ENCODE measurements around the gene NOB1.

NOB1 gene

GRCh38 chr16:69718111-69718764 lies 36.5 kb downstream of the NOB1 start:
- Mint-ChIP-seq H3K36me3 (ENCODE audit: low read depth) (peaks cover 8% of the 10 kb centered on the region), H3K4me3 (no peak overlapping the region), H3K27ac (no peak overlapping the region), H3K4me1 (ENCODE audit: low read depth) (peaks cover 11% of the 10 kb centered on the region), H3K27me3 (ENCODE audit: low read depth) (no peaks in the 10 kb centered on the region), H3K9me3 (no peaks in the 10 kb centered on the region)

GRCh38 chr16:69717066-69717465 lies 37.7 kb downstream of the NOB1 start:
- Mint-ChIP-seq H3K9me3 (no peaks in the 10 kb centered on the region), H3K4me3 (no peak overlapping the region), H3K4me1 (ENCODE audit: low read depth) (peaks cover 5% of the 10 kb centered on the region), H3K36me3 (ENCODE audit: low read depth) (peaks cover 9% of the 10 kb centered on the region), H3K27me3 (ENCODE audit: low read depth) (no peaks in the 10 kb centered on the region), H3K27ac (no peak overlapping the region)

- Mint-ChIP-seq H3K27me3 (ENCODE audit: low read depth) (no peaks in the 10 kb centered on the region), H3K4me3 (no peak overlapping the region), H3K27ac (no peak overlapping the region), H3K9me3 (no peaks in the 10 kb centered on the region), H3K36me3 (ENCODE audit: low read depth) (peaks cover 15% of the 10 kb centered on the region), H3K4me1 (ENCODE audit: low read depth) (peaks cover 4% of the 10 kb centered on the region)
Measured at GRCh38 chr16:69712914-69713581, 41.7 kb downstream of the NOB1 start.

GRCh38 chr16:69712277-69712676 lies 42.4 kb downstream of the NOB1 start:
- no peaks in the 10 kb centered on the region for H3K9me3 Mint-ChIP-seq

GRCh38 chr16:69711115-69711740 lies 43.5 kb downstream of the NOB1 start:
- Mint-ChIP-seq H3K4me3 (no peak overlapping the region), H3K9me3 (no peaks in the 10 kb centered on the region), H3K4me1 (ENCODE audit: low read depth) (peaks cover 6% of the 10 kb centered on the region), H3K36me3 (ENCODE audit: low read depth) (peaks cover 17% of the 10 kb centered on the region), H3K27me3 (ENCODE audit: low read depth) (no peaks in the 10 kb centered on the region), H3K27ac (no peak overlapping the region)

More at GRCh38 chr16:69712277-69712676, 42.4 kb downstream of the NOB1 start:
- no peak overlapping the region for H3K27ac Mint-ChIP-seq
- no peaks in the 10 kb centered on the region for H3K27me3 Mint-ChIP-seq (ENCODE audit: low read depth)
- H3K36me3 Mint-ChIP-seq (ENCODE audit: low read depth): peaks cover 15% of the 10 kb centered on the region
- H3K4me1 Mint-ChIP-seq (ENCODE audit: low read depth): peaks cover 6% of the 10 kb centered on the region
- H3K4me3 Mint-ChIP-seq: no peak overlapping the region

- H3K9me3 Mint-ChIP-seq: no peaks in the 10 kb centered on the region
- H3K4me3 Mint-ChIP-seq: no peak overlapping the region
- H3K4me1 Mint-ChIP-seq (ENCODE audit: low read depth): peaks cover 6% of the 10 kb centered on the region
- H3K36me3 Mint-ChIP-seq (ENCODE audit: low read depth): peaks cover 11% of the 10 kb centered on the region
- H3K27me3 Mint-ChIP-seq (ENCODE audit: low read depth): no peaks in the 10 kb centered on the region
- no peak overlapping the region for H3K27ac Mint-ChIP-seq
Measured at GRCh38 chr16:69709456-69710084, 45.2 kb downstream of the NOB1 start.

- Mint-ChIP-seq H3K27me3 (ENCODE audit: low read depth) (no peaks in the 10 kb centered on the region), H3K4me1 (ENCODE audit: low read depth) (peaks cover 6% of the 10 kb centered on the region), H3K9me3 (no peaks in the 10 kb centered on the region), H3K27ac (no peak overlapping the region), H3K36me3 (ENCODE audit: low read depth) (peaks cover 13% of the 10 kb centered on the region), H3K4me3 (no peak overlapping the region)
Measured at GRCh38 chr16:69707920-69708683, 46.6 kb downstream of the NOB1 start.

GRCh38 chr16:69706975-69707340 lies 47.8 kb downstream of the NOB1 start:
- no peak overlapping the region for H3K4me3 Mint-ChIP-seq

GRCh38 chr16:69706256-69706974 lies 48.3 kb downstream of the NOB1 start:
- no peak overlapping the region for H3K27ac Mint-ChIP-seq
- H3K4me3 Mint-ChIP-seq: no peak overlapping the region
- no peaks in the 10 kb centered on the region for H3K9me3 Mint-ChIP-seq
- peaks cover 11% of the 10 kb centered on the region for H3K36me3 Mint-ChIP-seq (ENCODE audit: low read depth)
- H3K4me1 Mint-ChIP-seq (ENCODE audit: low read depth): peaks cover 6% of the 10 kb centered on the region
- no peaks in the 10 kb centered on the region for H3K27me3 Mint-ChIP-seq (ENCODE audit: low read depth)

More at GRCh38 chr16:69706975-69707340, 47.8 kb downstream of the NOB1 start:
- H3K36me3 Mint-ChIP-seq (ENCODE audit: low read depth): peaks cover 11% of the 10 kb centered on the region
- no peaks in the 10 kb centered on the region for H3K27me3 Mint-ChIP-seq (ENCODE audit: low read depth)
- no peaks in the 10 kb centered on the region for H3K9me3 Mint-ChIP-seq
- peaks cover 6% of the 10 kb centered on the region for H3K4me1 Mint-ChIP-seq (ENCODE audit: low read depth)
- no peak overlapping the region for H3K27ac Mint-ChIP-seq

GRCh38 chr16:69703638-69704037 lies 51.1 kb downstream of the NOB1 start:
- H3K4me3 Mint-ChIP-seq: no peak overlapping the region
- H3K27me3 Mint-ChIP-seq (ENCODE audit: low read depth): no peaks in the 10 kb centered on the region
- H3K27ac Mint-ChIP-seq: no peak overlapping the region
- peaks cover 10% of the 10 kb centered on the region for H3K36me3 Mint-ChIP-seq (ENCODE audit: low read depth)
- H3K9me3 Mint-ChIP-seq: no peaks in the 10 kb centered on the region
- H3K4me1 Mint-ChIP-seq (ENCODE audit: low read depth): peaks cover 4% of the 10 kb centered on the region

GRCh38 chr16:69701866-69702265 lies 52.9 kb downstream of the NOB1 start:
- Mint-ChIP-seq H3K4me1 (ENCODE audit: low read depth) (no peaks in the 10 kb centered on the region), H3K27ac (no peak overlapping the region), H3K4me3 (no peak overlapping the region), H3K36me3 (ENCODE audit: low read depth) (peaks cover 9% of the 10 kb centered on the region), H3K9me3 (no peaks in the 10 kb centered on the region), H3K27me3 (ENCODE audit: low read depth) (no peaks in the 10 kb centered on the region)

GRCh38 chr16:69701452-69701851 lies 53.3 kb downstream of the NOB1 start:
- Mint-ChIP-seq H3K9me3 (no peaks in the 10 kb centered on the region), H3K4me1 (ENCODE audit: low read depth) (no peaks in the 10 kb centered on the region), H3K27ac (no peak overlapping the region)

GRCh38 chr16:69699915-69700314 lies 54.8 kb downstream of the NOB1 start:
- H3K27ac Mint-ChIP-seq: no peak overlapping the region
- H3K36me3 Mint-ChIP-seq (ENCODE audit: low read depth): peaks cover 17% of the 10 kb centered on the region

More at GRCh38 chr16:69701452-69701851, 53.3 kb downstream of the NOB1 start:
- H3K27me3 Mint-ChIP-seq (ENCODE audit: low read depth): no peaks in the 10 kb centered on the region
- H3K4me3 Mint-ChIP-seq: no peak overlapping the region
- peaks cover 8% of the 10 kb centered on the region for H3K36me3 Mint-ChIP-seq (ENCODE audit: low read depth)

GRCh38 chr16:69698404-69698803 lies 56.3 kb downstream of the NOB1 start:
- no peak overlapping the region for H3K27ac Mint-ChIP-seq
- H3K4me1 Mint-ChIP-seq (ENCODE audit: low read depth): peaks cover 3% of the 10 kb centered on the region
- H3K36me3 Mint-ChIP-seq (ENCODE audit: low read depth): peaks cover 21% of the 10 kb centered on the region
- H3K27me3 Mint-ChIP-seq (ENCODE audit: low read depth): no peaks in the 10 kb centered on the region
- no peak overlapping the region for H3K4me3 Mint-ChIP-seq
- H3K9me3 Mint-ChIP-seq: no peaks in the 10 kb centered on the region

More at GRCh38 chr16:69699915-69700314, 54.8 kb downstream of the NOB1 start:
- Mint-ChIP-seq H3K4me3 (no peak overlapping the region), H3K4me1 (ENCODE audit: low read depth) (no peaks in the 10 kb centered on the region), H3K27me3 (ENCODE audit: low read depth) (no peaks in the 10 kb centered on the region), H3K9me3 (no peaks in the 10 kb centered on the region)
